Cardiac fibroblast (primary cell): ENCODE data around the gene UNC13B.
A peak's percentile ranks its signal among the peaks of the same experiment; 100 is the strongest.
"Not testable (repeated sequence)": the region's sequence is repeated elsewhere in the genome, so short reads cannot be mapped to it uniquely, and the experiment has no call there.

Experiments
- DNase-seq, 2 donors: peaks; one replicate each; pipeline versions ENCODE4 v3.0.0 to v3.0.0-alpha.2; 2010; ENCODE audit warnings: low read depth in 2 of 2
- H3K4me3 ChIP-seq, 2 donors: replicated peaks in 1 of 2; 1 replicate in 1 of 2; 2 replicates in 1 of 2; pipeline ENCODE4 v1.5.1; 2011; ENCODE audit warnings: low read depth in 2 of 2, low read length in 2 of 2, mild to moderate bottlenecking in 2 of 2, moderate library complexity in 1 of 2
- CTCF ChIP-seq: IDR thresholded peaks from one replicate; pipeline ENCODE4 v1.5.1; 2011; ENCODE audit warnings: low read depth, mild to moderate bottlenecking, low read length, inconsistent platforms

UNC13B gene

GRCh38 chr9:35116539-35116897, 45.3 kb upstream of the UNC13B start:
- no peak for TF ChIP-seq CTCF
- DNase-seq = no peak
- H3K4me3 ChIP-seq = peak overlapping the region; percentile 73 to 76

- peak; percentile 99 for TF ChIP-seq CTCF
- H3K4me3 ChIP-seq = peak overlapping the region; percentile 73 to 76
- DNase-seq = peak; percentile 96
Measured at GRCh38 chr9:35116898-35117551, 44.8 kb upstream of the UNC13B start.

GRCh38 chr9:35134920-35135319, 26.9 kb upstream of the UNC13B start:
- DNase-seq = no peak
- no peak overlapping the region for H3K4me3 ChIP-seq
- no peak for TF ChIP-seq CTCF

GRCh38 chr9:35135988-35136387, 25.8 kb upstream of the UNC13B start:
- no peak for DNase-seq
- no peak for TF ChIP-seq CTCF
- H3K4me3 ChIP-seq = no peak overlapping the region

GRCh38 chr9:35136866-35137265, 24.9 kb upstream of the UNC13B start:
- H3K4me3 ChIP-seq = no peak overlapping the region
- no peak for DNase-seq
- no peak for TF ChIP-seq CTCF

GRCh38 chr9:35140093-35140492, 21.7 kb upstream of the UNC13B start:
- no peak overlapping the region for H3K4me3 ChIP-seq
- no peak for TF ChIP-seq CTCF
- no peak for DNase-seq

GRCh38 chr9:35142037-35142436, 19.8 kb upstream of the UNC13B start:
- TF ChIP-seq CTCF = no peak
- no peak overlapping the region for H3K4me3 ChIP-seq
- no peak for DNase-seq

GRCh38 chr9:35147941-35148563, 13.8 kb upstream of the UNC13B start:
- not testable (repeated sequence) for H3K4me3 ChIP-seq, DNase-seq
